GM23338 (cell line): Measurements from ENCODE around the gene P4HTM.

Experiments
- CREB1 ChIP-seq: fragments of 250-450 bp; sonication (Bioruptor Pico); IDR thresholded peaks from 2 replicates; pipeline ENCODE4 v1.5.0; 2020; ENCODE audit warnings: low read depth, mild to moderate bottlenecking, moderate library complexity
- EZH2 ChIP-seq: fragments of 200-600 bp; sonication (generic); IDR thresholded peaks from one replicate; pipeline ENCODE4 v1.8.0; 2017; ENCODE audit warnings: antibody characterized with exemption, mild to moderate bottlenecking, low read depth; ENCODE audit not compliant: unreplicated experiment
- EZH2phosphoT487 ChIP-seq: fragments of 200-600 bp; sonication (generic); IDR thresholded peaks from one replicate; pipeline ENCODE4 v1.8.1; 2018; ENCODE audit warnings: antibody characterized with exemption; ENCODE audit not compliant: unreplicated experiment
- JUNB ChIP-seq: IDR thresholded peaks from one replicate; pipeline ENCODE4 v1.6.1; 2016; ENCODE audit warnings: antibody characterized with exemption; ENCODE audit not compliant: unreplicated experiment
- POLR2AphosphoS5 ChIP-seq: IDR thresholded peaks from 2 replicates; pipeline ENCODE4 v1.6.1; 2016; ENCODE audit warnings: antibody characterized with exemption, low read depth
- STAT1 ChIP-seq: IDR thresholded peaks from one replicate; pipeline ENCODE4 v1.6.1; 2016; ENCODE audit warnings: antibody characterized with exemption; ENCODE audit not compliant: unreplicated experiment
- TF ChIP-seq, protein P1 (sequence below), 2 experiments: fragments of 200-600 bp in 1 of 2; sonication (generic) in 1 of 2; conservative IDR thresholded peaks; 2 replicates each; pipeline versions ENCODE4 v1.5.1 to v1.6.1; 2016 to 2017; ENCODE audit warnings: antibody characterized with exemption in 2 of 2, low read depth in 2 of 2, mild to moderate bottlenecking in 2 of 2, moderate library complexity in 1 of 2
- TF ChIP-seq, protein P2 (sequence below): IDR thresholded peaks from one replicate; pipeline ENCODE4 v1.6.1; 2018; ENCODE audit warnings: antibody characterized with exemption; ENCODE audit not compliant: unreplicated experiment
- TF ChIP-seq, protein P3 (sequence below): fragments of 250-450 bp; sonication (Bioruptor Pico); IDR thresholded peaks from 2 replicates; pipeline ENCODE4 v1.5.0; 2020; ENCODE audit warnings: mild to moderate bottlenecking, moderate library complexity

DNA sequence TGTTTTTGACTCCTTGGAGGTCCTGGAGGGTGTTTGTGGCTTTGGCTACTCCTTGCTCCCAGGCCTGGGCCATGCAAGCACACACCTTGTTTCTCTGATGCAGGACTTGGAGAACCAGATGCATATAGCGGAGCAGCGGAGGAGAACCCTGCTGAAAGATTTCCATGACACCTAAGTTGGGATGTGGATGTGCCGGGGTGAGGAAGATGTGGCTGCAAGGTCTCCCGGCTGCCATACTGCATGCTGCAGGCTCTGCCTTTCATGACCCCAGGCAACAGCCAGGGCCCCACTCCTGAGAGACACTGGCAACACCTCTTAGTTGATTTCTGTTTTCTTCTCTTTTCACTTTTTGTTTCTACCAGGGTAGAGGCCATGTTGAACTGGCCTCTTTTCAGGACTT is 6.9 kb upstream of the P4HTM start:
- TF ChIP-seq, protein P1, sequence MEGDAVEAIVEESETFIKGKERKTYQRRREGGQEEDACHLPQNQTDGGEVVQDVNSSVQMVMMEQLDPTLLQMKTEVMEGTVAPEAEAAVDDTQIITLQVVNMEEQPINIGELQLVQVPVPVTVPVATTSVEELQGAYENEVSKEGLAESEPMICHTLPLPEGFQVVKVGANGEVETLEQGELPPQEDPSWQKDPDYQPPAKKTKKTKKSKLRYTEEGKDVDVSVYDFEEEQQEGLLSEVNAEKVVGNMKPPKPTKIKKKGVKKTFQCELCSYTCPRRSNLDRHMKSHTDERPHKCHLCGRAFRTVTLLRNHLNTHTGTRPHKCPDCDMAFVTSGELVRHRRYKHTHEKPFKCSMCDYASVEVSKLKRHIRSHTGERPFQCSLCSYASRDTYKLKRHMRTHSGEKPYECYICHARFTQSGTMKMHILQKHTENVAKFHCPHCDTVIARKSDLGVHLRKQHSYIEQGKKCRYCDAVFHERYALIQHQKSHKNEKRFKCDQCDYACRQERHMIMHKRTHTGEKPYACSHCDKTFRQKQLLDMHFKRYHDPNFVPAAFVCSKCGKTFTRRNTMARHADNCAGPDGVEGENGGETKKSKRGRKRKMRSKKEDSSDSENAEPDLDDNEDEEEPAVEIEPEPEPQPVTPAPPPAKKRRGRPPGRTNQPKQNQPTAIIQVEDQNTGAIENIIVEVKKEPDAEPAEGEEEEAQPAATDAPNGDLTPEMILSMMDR (conservative IDR thresholded peaks at IDR 0.05; ENCODE audit: low read depth in 2 of 2): no peak
- TF ChIP-seq, protein P2, sequence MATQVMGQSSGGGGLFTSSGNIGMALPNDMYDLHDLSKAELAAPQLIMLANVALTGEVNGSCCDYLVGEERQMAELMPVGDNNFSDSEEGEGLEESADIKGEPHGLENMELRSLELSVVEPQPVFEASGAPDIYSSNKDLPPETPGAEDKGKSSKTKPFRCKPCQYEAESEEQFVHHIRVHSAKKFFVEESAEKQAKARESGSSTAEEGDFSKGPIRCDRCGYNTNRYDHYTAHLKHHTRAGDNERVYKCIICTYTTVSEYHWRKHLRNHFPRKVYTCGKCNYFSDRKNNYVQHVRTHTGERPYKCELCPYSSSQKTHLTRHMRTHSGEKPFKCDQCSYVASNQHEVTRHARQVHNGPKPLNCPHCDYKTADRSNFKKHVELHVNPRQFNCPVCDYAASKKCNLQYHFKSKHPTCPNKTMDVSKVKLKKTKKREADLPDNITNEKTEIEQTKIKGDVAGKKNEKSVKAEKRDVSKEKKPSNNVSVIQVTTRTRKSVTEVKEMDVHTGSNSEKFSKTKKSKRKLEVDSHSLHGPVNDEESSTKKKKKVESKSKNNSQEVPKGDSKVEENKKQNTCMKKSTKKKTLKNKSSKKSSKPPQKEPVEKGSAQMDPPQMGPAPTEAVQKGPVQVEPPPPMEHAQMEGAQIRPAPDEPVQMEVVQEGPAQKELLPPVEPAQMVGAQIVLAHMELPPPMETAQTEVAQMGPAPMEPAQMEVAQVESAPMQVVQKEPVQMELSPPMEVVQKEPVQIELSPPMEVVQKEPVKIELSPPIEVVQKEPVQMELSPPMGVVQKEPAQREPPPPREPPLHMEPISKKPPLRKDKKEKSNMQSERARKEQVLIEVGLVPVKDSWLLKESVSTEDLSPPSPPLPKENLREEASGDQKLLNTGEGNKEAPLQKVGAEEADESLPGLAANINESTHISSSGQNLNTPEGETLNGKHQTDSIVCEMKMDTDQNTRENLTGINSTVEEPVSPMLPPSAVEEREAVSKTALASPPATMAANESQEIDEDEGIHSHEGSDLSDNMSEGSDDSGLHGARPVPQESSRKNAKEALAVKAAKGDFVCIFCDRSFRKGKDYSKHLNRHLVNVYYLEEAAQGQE: no peak
- TF ChIP-seq EZH2 (no peak), JUNB (no peak), CREB1 (CRISPR knock-in tag) (no peak), EZH2phosphoT487 (no peak), STAT1 (no peak), POLR2AphosphoS5 (no peak)
- TF ChIP-seq, protein P3, sequence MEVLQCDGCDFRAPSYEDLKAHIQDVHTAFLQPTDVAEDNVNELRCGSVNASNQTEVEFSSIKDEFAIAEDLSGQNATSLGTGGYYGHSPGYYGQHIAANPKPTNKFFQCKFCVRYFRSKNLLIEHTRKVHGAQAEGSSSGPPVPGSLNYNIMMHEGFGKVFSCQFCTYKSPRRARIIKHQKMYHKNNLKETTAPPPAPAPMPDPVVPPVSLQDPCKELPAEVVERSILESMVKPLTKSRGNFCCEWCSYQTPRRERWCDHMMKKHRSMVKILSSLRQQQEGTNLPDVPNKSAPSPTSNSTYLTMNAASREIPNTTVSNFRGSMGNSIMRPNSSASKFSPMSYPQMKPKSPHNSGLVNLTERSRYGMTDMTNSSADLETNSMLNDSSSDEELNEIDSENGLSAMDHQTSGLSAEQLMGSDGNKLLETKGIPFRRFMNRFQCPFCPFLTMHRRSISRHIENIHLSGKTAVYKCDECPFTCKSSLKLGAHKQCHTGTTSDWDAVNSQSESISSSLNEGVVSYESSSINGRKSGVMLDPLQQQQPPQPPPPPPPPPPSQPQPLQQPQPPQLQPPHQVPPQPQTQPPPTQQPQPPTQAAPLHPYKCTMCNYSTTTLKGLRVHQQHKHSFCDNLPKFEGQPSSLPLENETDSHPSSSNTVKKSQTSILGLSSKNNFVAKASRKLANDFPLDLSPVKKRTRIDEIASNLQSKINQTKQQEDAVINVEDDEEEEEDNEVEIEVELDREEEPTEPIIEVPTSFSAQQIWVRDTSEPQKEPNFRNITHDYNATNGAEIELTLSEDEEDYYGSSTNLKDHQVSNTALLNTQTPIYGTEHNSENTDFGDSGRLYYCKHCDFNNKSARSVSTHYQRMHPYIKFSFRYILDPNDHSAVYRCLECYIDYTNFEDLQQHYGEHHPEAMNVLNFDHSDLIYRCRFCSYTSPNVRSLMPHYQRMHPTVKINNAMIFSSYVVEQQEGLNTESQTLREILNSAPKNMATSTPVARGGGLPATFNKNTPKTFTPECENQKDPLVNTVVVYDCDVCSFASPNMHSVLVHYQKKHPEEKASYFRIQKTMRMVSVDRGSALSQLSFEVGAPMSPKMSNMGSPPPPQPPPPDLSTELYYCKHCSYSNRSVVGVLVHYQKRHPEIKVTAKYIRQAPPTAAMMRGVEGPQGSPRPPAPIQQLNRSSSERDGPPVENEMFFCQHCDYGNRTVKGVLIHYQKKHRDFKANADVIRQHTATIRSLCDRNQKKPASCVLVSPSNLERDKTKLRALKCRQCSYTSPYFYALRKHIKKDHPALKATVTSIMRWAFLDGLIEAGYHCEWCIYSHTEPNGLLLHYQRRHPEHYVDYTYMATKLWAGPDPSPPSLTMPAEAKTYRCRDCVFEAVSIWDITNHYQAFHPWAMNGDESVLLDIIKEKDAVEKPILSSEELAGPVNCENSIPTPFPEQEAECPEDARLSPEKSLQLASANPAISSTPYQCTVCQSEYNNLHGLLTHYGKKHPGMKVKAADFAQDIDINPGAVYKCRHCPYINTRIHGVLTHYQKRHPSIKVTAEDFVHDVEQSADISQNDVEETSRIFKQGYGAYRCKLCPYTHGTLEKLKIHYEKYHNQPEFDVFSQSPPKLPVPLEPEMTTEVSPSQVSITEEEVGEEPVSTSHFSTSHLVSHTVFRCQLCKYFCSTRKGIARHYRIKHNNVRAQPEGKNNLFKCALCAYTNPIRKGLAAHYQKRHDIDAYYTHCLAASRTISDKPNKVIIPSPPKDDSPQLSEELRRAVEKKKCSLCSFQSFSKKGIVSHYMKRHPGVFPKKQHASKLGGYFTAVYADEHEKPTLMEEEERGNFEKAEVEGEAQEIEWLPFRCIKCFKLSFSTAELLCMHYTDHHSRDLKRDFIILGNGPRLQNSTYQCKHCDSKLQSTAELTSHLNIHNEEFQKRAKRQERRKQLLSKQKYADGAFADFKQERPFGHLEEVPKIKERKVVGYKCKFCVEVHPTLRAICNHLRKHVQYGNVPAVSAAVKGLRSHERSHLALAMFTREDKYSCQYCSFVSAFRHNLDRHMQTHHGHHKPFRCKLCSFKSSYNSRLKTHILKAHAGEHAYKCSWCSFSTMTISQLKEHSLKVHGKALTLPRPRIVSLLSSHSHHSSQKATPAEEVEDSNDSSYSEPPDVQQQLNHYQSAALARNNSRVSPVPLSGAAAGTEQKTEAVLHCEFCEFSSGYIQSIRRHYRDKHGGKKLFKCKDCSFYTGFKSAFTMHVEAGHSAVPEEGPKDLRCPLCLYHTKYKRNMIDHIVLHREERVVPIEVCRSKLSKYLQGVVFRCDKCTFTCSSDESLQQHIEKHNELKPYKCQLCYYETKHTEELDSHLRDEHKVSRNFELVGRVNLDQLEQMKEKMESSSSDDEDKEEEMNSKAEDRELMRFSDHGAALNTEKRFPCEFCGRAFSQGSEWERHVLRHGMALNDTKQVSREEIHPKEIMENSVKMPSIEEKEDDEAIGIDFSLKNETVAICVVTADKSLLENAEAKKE (CRISPR knock-in tag): no peak
